ENCODE data around the gene EFCAB11.

The EFCAB11 gene

GRCh38 chr14:89823743-89824142 lies 130.8 kb downstream of the EFCAB11 start:
- no peak overlapping the region for H3K4me3 ChIP-seq (replicated peaks in 1 of 2; ENCODE audit: low read depth in 2 of 2, low read length in 2 of 2)
- DNase-seq (ENCODE audit: low read depth in 2 of 2) = no peak
- TF ChIP-seq CTCF (IDR thresholded peaks at IDR 0.05; ENCODE audit: low read depth, low read length) = no peak

GRCh38 chr14:89814126-89814525 lies 140.4 kb downstream of the EFCAB11 start:
- DNase-seq (ENCODE audit: low read depth in 2 of 2) = no peak
- H3K4me3 ChIP-seq (replicated peaks in 1 of 2; ENCODE audit: low read depth in 2 of 2, low read length in 2 of 2) = peak overlapping the region in 1 of 2 donors; percentile 2
- no peak for TF ChIP-seq CTCF (IDR thresholded peaks at IDR 0.05; ENCODE audit: low read depth, low read length)

GRCh38 chr14:89813617-89814031 lies 140.9 kb downstream of the EFCAB11 start:
- TF ChIP-seq CTCF (IDR thresholded peaks at IDR 0.05; ENCODE audit: low read depth, low read length) = no peak
- DNase-seq (ENCODE audit: low read depth in 2 of 2) = peak; percentile 69 to 89
- H3K4me3 ChIP-seq (replicated peaks in 1 of 2; ENCODE audit: low read depth in 2 of 2, low read length in 2 of 2) = peak overlapping the region; percentile 2 to 18

- no peak for TF ChIP-seq CTCF (IDR thresholded peaks at IDR 0.05; ENCODE audit: low read depth, low read length)
- H3K4me3 ChIP-seq (replicated peaks in 1 of 2; ENCODE audit: low read depth in 2 of 2, low read length in 2 of 2) = no peak overlapping the region
- no peak for DNase-seq (ENCODE audit: low read depth in 2 of 2)
Observed at GRCh38 chr14:89811954-89812575, 142.5 kb downstream of the EFCAB11 start.

GRCh38 chr14:89810101-89810500 lies 144.4 kb downstream of the EFCAB11 start:
- no peak overlapping the region for H3K4me3 ChIP-seq (replicated peaks in 1 of 2; ENCODE audit: low read depth in 2 of 2, low read length in 2 of 2)
- TF ChIP-seq CTCF (IDR thresholded peaks at IDR 0.05; ENCODE audit: low read depth, low read length) = no peak
- DNase-seq (ENCODE audit: low read depth in 2 of 2) = no peak

- DNase-seq (ENCODE audit: low read depth in 2 of 2) = no peak
- no peak for TF ChIP-seq CTCF (IDR thresholded peaks at IDR 0.05; ENCODE audit: low read depth, low read length)
- H3K4me3 ChIP-seq (replicated peaks in 1 of 2; ENCODE audit: low read depth in 2 of 2, low read length in 2 of 2) = no peak overlapping the region
Observed at GRCh38 chr14:89807892-89808291, 146.6 kb downstream of the EFCAB11 start.

- no peak overlapping the region for H3K4me3 ChIP-seq (replicated peaks in 1 of 2; ENCODE audit: low read depth in 2 of 2, low read length in 2 of 2)
- TF ChIP-seq CTCF (IDR thresholded peaks at IDR 0.05; ENCODE audit: low read depth, low read length) = no peak
- DNase-seq (ENCODE audit: low read depth in 2 of 2) = no peak
Observed at GRCh38 chr14:89807151-89807550, 147.4 kb downstream of the EFCAB11 start.
